WTC11 (cell line): ENCODE results near the gene PFKM. TPM values are rescaled to one million over a fixed set of nuclear protein-coding genes. Genes with fewer than 3 reads are reported as not detected.

Experiments used
- GABPB1 ChIP-seq: sonication (generic); formaldehyde crosslinking; IDR thresholded peaks from 2 replicates; pipeline ENCODE4 v1.8.1; 2023; ENCODE audit warnings: mild to moderate bottlenecking, missing genetic modification reagents
- GTF2I ChIP-seq: fragments of 250-450 bp; sonication (Bioruptor Pico); conservative IDR thresholded peaks from 2 replicates; pipeline ENCODE4 v1.4.0; 2021; ENCODE audit warnings: mild to moderate bottlenecking
- NFE2L1 ChIP-seq: sonication (generic); formaldehyde crosslinking; IDR thresholded peaks from 2 replicates; pipeline ENCODE4 v1.8.1; 2023; ENCODE audit warnings: missing genetic modification reagents
- RELA ChIP-seq: sonication (generic); formaldehyde crosslinking; IDR thresholded peaks from 2 replicates; pipeline ENCODE4 v1.8.1; 2022; ENCODE audit warnings: missing genetic modification reagents, mild to moderate bottlenecking, borderline replicate concordance
- SP1 ChIP-seq: sonication (generic); formaldehyde crosslinking; conservative IDR thresholded peaks from 2 replicates; pipeline ENCODE4 v1.8.1; 2022; ENCODE audit warnings: missing genetic modification reagents
- total RNA-seq: library from RNA; stranded (reverse); gene quantifications from 3 replicates; pipeline ENCODE4 v1.2.3, GENCODE V29; 2021
- TF ChIP-seq, protein P1 (sequence below): fragments of 200-600 bp; IDR thresholded peaks from 2 replicates; pipeline ENCODE4 v1.8.0; 2022; ENCODE audit warnings: antibody characterized with exemption
- TF ChIP-seq, protein P2 (sequence below): sonication (generic); formaldehyde crosslinking; IDR thresholded peaks from 2 replicates; pipeline ENCODE4 v1.8.1; 2023; ENCODE audit warnings: mild to moderate bottlenecking, missing genetic modification reagents, borderline replicate concordance
- TF ChIP-seq, protein P3 (sequence below): sonication (generic); formaldehyde crosslinking; IDR thresholded peaks from 2 replicates; pipeline ENCODE4 v1.8.0; 2022; ENCODE audit warnings: mild to moderate bottlenecking, missing genetic modification reagents
- TF ChIP-seq, protein P4 (sequence below): sonication (generic); formaldehyde crosslinking; IDR thresholded peaks from 2 replicates; pipeline ENCODE4 v1.8.1; 2023; ENCODE audit warnings: mild to moderate bottlenecking, moderate library complexity, missing genetic modification reagents
- TF ChIP-seq, protein P5 (sequence below): fragments of 250-450 bp; sonication (Bioruptor Pico); IDR thresholded peaks from 2 replicates; pipeline ENCODE4 v1.9.0; 2021; ENCODE audit warnings: mild to moderate bottlenecking, borderline replicate concordance
- TF ChIP-seq, protein P6 (sequence below): sonication (generic); formaldehyde crosslinking; IDR thresholded peaks from 2 replicates; pipeline ENCODE4 v1.8.0; 2023; ENCODE audit warnings: missing genetic modification reagents, mild to moderate bottlenecking, borderline replicate concordance
- TF ChIP-seq, protein P7 (sequence below): sonication (generic); formaldehyde crosslinking; IDR thresholded peaks from 2 replicates; pipeline ENCODE4 v1.8.0; 2022; ENCODE audit warnings: mild to moderate bottlenecking, missing genetic modification reagents
- TF ChIP-seq, protein P8 (sequence below): sonication (generic); formaldehyde crosslinking; IDR thresholded peaks from 2 replicates; pipeline ENCODE4 v1.8.1; 2023; ENCODE audit warnings: mild to moderate bottlenecking, missing genetic modification reagents

The PFKM gene
- total RNA-seq, 1 experiment from 2014 or later: 99.3 TPM

DNA sequence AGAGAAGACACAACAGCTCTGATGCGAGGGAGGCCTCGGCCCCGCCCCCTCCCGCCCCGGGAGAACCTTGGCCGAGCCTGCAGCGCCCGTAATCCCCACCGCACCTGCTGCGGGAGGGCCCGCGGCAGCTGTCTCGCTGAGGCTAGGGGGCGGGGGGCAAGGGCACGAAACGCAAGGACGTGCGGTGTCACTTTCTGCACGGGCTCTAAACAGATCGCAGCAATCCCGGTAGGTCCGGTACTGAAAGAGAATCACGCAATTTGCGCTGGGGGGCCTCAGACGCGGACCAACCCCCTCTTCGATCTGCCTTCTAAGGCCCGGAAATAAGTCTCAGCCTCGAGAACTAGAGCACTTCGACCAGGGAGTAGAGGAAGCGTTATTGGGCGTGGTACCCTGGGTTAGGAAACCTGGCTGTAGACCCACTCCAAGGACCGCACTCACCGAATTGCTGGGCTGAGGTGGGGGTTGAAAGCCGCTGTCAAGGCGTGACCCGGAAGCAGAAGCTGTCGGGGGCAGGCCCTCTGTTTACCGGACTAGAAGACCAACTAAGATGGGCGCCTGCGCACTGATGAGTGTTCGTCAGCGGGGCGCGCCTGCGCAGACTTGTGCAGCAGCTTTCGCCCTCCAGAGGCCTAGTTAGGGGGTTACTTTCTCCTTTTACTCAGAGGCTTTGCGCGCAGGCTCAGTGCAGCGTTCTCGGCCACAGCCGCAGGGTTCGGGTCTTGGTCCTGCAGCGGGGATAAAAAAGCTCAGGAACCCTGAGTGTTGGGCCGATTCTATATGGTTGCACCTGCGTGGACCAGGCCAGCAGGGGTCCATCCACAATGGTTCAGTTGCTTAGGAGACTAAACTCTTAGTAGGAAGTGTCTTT lies 38.1 kb downstream of the PFKM start, which contains the start of gene ASB8 (continued):
- TF ChIP-seq, protein P1, sequence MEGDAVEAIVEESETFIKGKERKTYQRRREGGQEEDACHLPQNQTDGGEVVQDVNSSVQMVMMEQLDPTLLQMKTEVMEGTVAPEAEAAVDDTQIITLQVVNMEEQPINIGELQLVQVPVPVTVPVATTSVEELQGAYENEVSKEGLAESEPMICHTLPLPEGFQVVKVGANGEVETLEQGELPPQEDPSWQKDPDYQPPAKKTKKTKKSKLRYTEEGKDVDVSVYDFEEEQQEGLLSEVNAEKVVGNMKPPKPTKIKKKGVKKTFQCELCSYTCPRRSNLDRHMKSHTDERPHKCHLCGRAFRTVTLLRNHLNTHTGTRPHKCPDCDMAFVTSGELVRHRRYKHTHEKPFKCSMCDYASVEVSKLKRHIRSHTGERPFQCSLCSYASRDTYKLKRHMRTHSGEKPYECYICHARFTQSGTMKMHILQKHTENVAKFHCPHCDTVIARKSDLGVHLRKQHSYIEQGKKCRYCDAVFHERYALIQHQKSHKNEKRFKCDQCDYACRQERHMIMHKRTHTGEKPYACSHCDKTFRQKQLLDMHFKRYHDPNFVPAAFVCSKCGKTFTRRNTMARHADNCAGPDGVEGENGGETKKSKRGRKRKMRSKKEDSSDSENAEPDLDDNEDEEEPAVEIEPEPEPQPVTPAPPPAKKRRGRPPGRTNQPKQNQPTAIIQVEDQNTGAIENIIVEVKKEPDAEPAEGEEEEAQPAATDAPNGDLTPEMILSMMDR: no peak
- TF ChIP-seq, protein P2, sequence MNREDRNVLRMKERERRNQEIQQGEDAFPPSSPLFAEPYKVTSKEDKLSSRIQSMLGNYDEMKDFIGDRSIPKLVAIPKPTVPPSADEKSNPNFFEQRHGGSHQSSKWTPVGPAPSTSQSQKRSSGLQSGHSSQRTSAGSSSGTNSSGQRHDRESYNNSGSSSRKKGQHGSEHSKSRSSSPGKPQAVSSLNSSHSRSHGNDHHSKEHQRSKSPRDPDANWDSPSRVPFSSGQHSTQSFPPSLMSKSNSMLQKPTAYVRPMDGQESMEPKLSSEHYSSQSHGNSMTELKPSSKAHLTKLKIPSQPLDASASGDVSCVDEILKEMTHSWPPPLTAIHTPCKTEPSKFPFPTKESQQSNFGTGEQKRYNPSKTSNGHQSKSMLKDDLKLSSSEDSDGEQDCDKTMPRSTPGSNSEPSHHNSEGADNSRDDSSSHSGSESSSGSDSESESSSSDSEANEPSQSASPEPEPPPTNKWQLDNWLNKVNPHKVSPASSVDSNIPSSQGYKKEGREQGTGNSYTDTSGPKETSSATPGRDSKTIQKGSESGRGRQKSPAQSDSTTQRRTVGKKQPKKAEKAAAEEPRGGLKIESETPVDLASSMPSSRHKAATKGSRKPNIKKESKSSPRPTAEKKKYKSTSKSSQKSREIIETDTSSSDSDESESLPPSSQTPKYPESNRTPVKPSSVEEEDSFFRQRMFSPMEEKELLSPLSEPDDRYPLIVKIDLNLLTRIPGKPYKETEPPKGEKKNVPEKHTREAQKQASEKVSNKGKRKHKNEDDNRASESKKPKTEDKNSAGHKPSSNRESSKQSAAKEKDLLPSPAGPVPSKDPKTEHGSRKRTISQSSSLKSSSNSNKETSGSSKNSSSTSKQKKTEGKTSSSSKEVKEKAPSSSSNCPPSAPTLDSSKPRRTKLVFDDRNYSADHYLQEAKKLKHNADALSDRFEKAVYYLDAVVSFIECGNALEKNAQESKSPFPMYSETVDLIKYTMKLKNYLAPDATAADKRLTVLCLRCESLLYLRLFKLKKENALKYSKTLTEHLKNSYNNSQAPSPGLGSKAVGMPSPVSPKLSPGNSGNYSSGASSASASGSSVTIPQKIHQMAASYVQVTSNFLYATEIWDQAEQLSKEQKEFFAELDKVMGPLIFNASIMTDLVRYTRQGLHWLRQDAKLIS (CRISPR knock-in tag): no peak
- TF ChIP-seq RELA (CRISPR knock-in tag): no peak
- TF ChIP-seq GTF2I: no peak
- TF ChIP-seq NFE2L1 (CRISPR knock-in tag): no peak
- TF ChIP-seq, protein P3, sequence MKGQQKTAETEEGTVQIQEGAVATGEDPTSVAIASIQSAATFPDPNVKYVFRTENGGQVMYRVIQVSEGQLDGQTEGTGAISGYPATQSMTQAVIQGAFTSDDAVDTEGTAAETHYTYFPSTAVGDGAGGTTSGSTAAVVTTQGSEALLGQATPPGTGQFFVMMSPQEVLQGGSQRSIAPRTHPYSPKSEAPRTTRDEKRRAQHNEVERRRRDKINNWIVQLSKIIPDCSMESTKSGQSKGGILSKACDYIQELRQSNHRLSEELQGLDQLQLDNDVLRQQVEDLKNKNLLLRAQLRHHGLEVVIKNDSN (CRISPR knock-in tag): no peak
- TF ChIP-seq, protein P4, sequence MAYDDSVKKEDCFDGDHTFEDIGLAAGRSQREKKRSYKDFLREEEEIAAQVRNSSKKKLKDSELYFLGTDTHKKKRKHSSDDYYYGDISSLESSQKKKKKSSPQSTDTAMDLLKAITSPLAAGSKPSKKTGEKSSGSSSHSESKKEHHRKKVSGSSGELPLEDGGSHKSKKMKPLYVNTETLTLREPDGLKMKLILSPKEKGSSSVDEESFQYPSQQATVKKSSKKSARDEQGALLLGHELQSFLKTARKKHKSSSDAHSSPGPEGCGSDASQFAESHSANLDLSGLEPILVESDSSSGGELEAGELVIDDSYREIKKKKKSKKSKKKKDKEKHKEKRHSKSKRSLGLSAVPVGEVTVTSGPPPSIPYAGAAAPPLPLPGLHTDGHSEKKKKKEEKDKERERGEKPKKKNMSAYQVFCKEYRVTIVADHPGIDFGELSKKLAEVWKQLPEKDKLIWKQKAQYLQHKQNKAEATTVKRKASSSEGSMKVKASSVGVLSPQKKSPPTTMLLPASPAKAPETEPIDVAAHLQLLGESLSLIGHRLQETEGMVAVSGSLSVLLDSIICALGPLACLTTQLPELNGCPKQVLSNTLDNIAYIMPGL (CRISPR knock-in tag): peak; percentile 37; the same call in 1 of the 2 replicates
- TF ChIP-seq, protein P5, sequence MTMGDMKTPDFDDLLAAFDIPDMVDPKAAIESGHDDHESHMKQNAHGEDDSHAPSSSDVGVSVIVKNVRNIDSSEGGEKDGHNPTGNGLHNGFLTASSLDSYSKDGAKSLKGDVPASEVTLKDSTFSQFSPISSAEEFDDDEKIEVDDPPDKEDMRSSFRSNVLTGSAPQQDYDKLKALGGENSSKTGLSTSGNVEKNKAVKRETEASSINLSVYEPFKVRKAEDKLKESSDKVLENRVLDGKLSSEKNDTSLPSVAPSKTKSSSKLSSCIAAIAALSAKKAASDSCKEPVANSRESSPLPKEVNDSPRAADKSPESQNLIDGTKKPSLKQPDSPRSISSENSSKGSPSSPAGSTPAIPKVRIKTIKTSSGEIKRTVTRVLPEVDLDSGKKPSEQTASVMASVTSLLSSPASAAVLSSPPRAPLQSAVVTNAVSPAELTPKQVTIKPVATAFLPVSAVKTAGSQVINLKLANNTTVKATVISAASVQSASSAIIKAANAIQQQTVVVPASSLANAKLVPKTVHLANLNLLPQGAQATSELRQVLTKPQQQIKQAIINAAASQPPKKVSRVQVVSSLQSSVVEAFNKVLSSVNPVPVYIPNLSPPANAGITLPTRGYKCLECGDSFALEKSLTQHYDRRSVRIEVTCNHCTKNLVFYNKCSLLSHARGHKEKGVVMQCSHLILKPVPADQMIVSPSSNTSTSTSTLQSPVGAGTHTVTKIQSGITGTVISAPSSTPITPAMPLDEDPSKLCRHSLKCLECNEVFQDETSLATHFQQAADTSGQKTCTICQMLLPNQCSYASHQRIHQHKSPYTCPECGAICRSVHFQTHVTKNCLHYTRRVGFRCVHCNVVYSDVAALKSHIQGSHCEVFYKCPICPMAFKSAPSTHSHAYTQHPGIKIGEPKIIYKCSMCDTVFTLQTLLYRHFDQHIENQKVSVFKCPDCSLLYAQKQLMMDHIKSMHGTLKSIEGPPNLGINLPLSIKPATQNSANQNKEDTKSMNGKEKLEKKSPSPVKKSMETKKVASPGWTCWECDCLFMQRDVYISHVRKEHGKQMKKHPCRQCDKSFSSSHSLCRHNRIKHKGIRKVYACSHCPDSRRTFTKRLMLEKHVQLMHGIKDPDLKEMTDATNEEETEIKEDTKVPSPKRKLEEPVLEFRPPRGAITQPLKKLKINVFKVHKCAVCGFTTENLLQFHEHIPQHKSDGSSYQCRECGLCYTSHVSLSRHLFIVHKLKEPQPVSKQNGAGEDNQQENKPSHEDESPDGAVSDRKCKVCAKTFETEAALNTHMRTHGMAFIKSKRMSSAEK (CRISPR knock-in tag): no peak
- TF ChIP-seq SP1 (CRISPR knock-in tag): peak; percentile 55
- peak; percentile 89 for TF ChIP-seq GABPB1
- TF ChIP-seq, protein P6, sequence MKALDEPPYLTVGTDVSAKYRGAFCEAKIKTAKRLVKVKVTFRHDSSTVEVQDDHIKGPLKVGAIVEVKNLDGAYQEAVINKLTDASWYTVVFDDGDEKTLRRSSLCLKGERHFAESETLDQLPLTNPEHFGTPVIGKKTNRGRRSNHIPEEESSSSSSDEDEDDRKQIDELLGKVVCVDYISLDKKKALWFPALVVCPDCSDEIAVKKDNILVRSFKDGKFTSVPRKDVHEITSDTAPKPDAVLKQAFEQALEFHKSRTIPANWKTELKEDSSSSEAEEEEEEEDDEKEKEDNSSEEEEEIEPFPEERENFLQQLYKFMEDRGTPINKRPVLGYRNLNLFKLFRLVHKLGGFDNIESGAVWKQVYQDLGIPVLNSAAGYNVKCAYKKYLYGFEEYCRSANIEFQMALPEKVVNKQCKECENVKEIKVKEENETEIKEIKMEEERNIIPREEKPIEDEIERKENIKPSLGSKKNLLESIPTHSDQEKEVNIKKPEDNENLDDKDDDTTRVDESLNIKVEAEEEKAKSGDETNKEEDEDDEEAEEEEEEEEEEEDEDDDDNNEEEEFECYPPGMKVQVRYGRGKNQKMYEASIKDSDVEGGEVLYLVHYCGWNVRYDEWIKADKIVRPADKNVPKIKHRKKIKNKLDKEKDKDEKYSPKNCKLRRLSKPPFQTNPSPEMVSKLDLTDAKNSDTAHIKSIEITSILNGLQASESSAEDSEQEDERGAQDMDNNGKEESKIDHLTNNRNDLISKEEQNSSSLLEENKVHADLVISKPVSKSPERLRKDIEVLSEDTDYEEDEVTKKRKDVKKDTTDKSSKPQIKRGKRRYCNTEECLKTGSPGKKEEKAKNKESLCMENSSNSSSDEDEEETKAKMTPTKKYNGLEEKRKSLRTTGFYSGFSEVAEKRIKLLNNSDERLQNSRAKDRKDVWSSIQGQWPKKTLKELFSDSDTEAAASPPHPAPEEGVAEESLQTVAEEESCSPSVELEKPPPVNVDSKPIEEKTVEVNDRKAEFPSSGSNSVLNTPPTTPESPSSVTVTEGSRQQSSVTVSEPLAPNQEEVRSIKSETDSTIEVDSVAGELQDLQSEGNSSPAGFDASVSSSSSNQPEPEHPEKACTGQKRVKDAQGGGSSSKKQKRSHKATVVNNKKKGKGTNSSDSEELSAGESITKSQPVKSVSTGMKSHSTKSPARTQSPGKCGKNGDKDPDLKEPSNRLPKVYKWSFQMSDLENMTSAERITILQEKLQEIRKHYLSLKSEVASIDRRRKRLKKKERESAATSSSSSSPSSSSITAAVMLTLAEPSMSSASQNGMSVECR (CRISPR knock-in tag): peak; percentile 90; the same call in 1 of the 2 replicates
- TF ChIP-seq, protein P7, sequence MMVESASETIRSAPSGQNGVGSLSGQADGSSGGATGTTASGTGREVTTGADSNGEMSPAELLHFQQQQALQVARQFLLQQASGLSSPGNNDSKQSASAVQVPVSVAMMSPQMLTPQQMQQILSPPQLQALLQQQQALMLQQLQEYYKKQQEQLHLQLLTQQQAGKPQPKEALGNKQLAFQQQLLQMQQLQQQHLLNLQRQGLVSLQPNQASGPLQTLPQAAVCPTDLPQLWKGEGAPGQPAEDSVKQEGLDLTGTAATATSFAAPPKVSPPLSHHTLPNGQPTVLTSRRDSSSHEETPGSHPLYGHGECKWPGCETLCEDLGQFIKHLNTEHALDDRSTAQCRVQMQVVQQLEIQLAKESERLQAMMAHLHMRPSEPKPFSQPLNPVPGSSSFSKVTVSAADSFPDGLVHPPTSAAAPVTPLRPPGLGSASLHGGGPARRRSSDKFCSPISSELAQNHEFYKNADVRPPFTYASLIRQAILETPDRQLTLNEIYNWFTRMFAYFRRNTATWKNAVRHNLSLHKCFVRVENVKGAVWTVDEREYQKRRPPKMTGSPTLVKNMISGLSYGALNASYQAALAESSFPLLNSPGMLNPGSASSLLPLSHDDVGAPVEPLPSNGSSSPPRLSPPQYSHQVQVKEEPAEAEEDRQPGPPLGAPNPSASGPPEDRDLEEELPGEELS: no peak
- TF ChIP-seq, protein P8, sequence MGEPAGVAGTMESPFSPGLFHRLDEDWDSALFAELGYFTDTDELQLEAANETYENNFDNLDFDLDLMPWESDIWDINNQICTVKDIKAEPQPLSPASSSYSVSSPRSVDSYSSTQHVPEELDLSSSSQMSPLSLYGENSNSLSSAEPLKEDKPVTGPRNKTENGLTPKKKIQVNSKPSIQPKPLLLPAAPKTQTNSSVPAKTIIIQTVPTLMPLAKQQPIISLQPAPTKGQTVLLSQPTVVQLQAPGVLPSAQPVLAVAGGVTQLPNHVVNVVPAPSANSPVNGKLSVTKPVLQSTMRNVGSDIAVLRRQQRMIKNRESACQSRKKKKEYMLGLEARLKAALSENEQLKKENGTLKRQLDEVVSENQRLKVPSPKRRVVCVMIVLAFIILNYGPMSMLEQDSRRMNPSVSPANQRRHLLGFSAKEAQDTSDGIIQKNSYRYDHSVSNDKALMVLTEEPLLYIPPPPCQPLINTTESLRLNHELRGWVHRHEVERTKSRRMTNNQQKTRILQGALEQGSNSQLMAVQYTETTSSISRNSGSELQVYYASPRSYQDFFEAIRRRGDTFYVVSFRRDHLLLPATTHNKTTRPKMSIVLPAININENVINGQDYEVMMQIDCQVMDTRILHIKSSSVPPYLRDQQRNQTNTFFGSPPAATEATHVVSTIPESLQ (CRISPR knock-in tag): no peak
